Measurements from ENCODE around the gene GTPBP1. TPM values are rescaled to one million over a fixed set of nuclear protein-coding genes. Genes with fewer than 3 reads are reported as not detected.
A peak's percentile ranks its signal among the peaks of the same experiment; 100 is the strongest.

The GTPBP1 gene
- total and polyA plus RNA-seq, 2 donors (not counting 1 experiment from before 2014, with no cell fraction given) = 77.8 to 174 TPM

- Histone ChIP-seq H3K27me3 (replicated peaks in 1 of 4; ENCODE audit: control extremely low read depth in 1 of 4, control insufficient read depth in 3 of 4, insufficient read depth in 4 of 4, low read length in 3 of 4) (no peaks in the 10 kb centered on the region), H3K36me3 (replicated peaks in 1 of 2; ENCODE audit: control extremely low read depth in 1 of 2, control insufficient read depth in 1 of 2, extremely low read depth in 1 of 2, insufficient read depth in 2 of 2, low read length in 1 of 2) (peaks cover 1 to 30% of the 10 kb centered on the region in 2 experiments), H3K4me1 (ENCODE audit: control insufficient read depth in 2 of 2, insufficient read depth in 2 of 2, low read length in 2 of 2) (peaks cover 63 to 82% of the 10 kb centered on the region in 2 donors), H3K4me3 (ENCODE audit: control extremely low read depth in 1 of 5, extremely low read depth in 1 of 5, insufficient read depth in 1 of 5, low read depth in 2 of 5, low read length in 4 of 5) (peak overlapping the region; percentile 59 to 97 (median 82)), H3K79me2 (ENCODE audit: control insufficient read depth, insufficient read depth, low read length) (peaks cover 47% of the 10 kb centered on the region), H3K4me2 (replicated peaks; ENCODE audit: low read depth, low read length, poor library complexity, severe bottlenecking) (peak overlapping the region; percentile 96), H2AFZ (ENCODE audit: insufficient read depth, low read depth, low read length, poor library complexity, severe bottlenecking) (peak overlapping the region; percentile 40), H3K27ac (ENCODE audit: low read length in 2 of 2) (peak overlapping the region; percentile 71 to 81), H3K9me3 (ENCODE audit: control extremely low read depth in 1 of 3, control insufficient read depth in 2 of 3, insufficient read depth in 1 of 3, low read length in 2 of 3) (peaks cover 0 to 8% (median 0%) of the 10 kb centered on the region in 3 donors), H4K20me1 (ENCODE audit: control insufficient read depth, insufficient read depth, low read length, poor library complexity, severe bottlenecking) (peaks cover 13% of the 10 kb centered on the region), H3K9ac (ENCODE audit: low read length) (peak overlapping the region; percentile 91)
- DNase-seq (peak; percentile 64), ATAC-seq (ENCODE audit: low read depth) (peak; percentile 29)
- Mint-ChIP-seq H3K4me1 (peaks cover 70% of the 10 kb centered on the region), H3K27ac (peak overlapping the region; percentile 99), H3K9me3 (ENCODE audit: insufficient read depth) (no peaks in the 10 kb centered on the region), H3K4me3 (peak overlapping the region; percentile 100), H3K27me3 (no peaks in the 10 kb centered on the region)
- intact Hi-C loops (cut with micrococcal nuclease) = loop anchor here (1.0 to 10.0 kb wide), 5 partner anchors 50 to 562 kb away; partner anchors contain the start of genes CBX6, GTPBP1, NPTXR and RPL3
- CTCF ChIA-PET = interaction anchor here (1.0 to 1.6 kb wide), 3 partner anchors 19 to 22 kb away, joined by 3 to 7 read pairs (median 6); no protein-coding TSS in a partner anchor
- TF ChIP-seq CTCF (IDR thresholded peaks at IDR 0.05) = no peak
- no peak for TF ChIP-seq EZH2 (IDR thresholded peaks at IDR 0.05; ENCODE audit: borderline replicate concordance, insufficient read depth, low read depth, low read length, poor library complexity, severe bottlenecking)
- WGBS (ENCODE audit: insufficient coverage) = under 1% methylated on average over 72 of the region's 74 CpGs
- POLR2A ChIA-PET = interaction anchor here (0.6 to 0.9 kb wide), 2 partner anchors 23 to 697 kb away, joined by 8 to 11 read pairs; no protein-coding TSS in a partner anchor
Observed at GRCh38 chr22:38755155-38755910, 49.6 kb downstream of the GTPBP1 start.
